ENCODE data around the gene ZBED3. TPM values are rescaled to one million over a fixed set of nuclear protein-coding genes. Genes with fewer than 3 reads are reported as not detected.

The ZBED3 gene
- total RNA-seq, 2 experiments from 2014 or later: 3.0 to 3.7 TPM

DNA sequence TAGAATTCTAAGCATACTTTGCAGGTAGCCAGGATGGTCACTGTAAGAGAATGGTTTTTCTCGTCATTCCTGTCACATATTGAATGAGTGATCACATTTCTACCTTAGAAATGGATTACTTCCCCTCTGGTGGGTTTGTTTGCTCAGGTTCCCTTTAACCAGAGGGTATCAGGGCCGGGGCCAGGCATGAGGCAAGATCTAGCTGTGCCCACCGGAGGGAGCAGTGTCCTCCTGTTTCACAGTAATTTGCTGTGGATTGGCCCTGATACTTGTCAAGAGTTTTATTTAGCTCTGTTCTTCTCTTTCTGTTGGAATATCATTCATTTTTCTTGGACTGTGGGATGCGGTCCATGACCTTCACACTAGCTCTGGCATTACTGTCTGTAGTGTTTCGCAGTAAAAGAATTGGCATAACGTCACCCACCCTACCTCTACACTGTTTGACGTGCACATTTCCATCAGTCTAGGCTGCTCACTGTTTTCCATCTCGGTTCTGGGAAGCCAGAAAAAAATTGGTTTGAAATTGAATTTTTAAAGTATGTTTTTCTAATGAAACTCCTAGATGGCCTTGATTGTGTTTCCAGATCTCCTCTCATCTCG is 42.4 kb upstream of the ZBED3 start:
- H3K4me3 ChIP-seq (ENCODE audit: low read length): no peak overlapping the region
- peak in 7 of 14 experiments; percentile 2 to 28 (median 13) for DNase-seq
- POLR2A ChIA-PET: no interaction called here
- Mint-ChIP-seq H3K27me3 (no peaks in the 10 kb centered on the region), H3K9me3 (no peaks in the 10 kb centered on the region), H3K36me3 (ENCODE audit: low read depth) (no peaks in the 10 kb centered on the region), H3K27ac (no peak overlapping the region), H3K4me1 (ENCODE audit: low read depth) (no peaks in the 10 kb centered on the region), H3K4me3 (no peak overlapping the region)
- no peaks in the 10 kb centered on the region for H3K36me3 ChIP-seq (ENCODE audit: insufficient read depth, low read length)
- CTCF ChIA-PET: interaction anchor here (0.7 kb wide), 1 partner anchor 308 kb away, joined by 3 read pairs; no protein-coding TSS in a partner anchor
- H3K27ac ChIP-seq (ENCODE audit: low read depth in 1 of 2, low read length in 2 of 2): no peak overlapping the region
- no peaks in the 10 kb centered on the region for H3K27me3 ChIP-seq (ENCODE audit: control insufficient read depth in 1 of 2, insufficient read depth in 2 of 2, low read length in 2 of 2)
- no peaks in the 10 kb centered on the region for H3K4me1 ChIP-seq (ENCODE audit: insufficient read depth, low read length)
- intact Hi-C loops (cut with DNase I, micrococcal nuclease): no loop called here
- no peaks in the 10 kb centered on the region for H3K9me3 ChIP-seq (ENCODE audit: control insufficient read depth in 1 of 2, insufficient read depth in 1 of 2, low read length in 2 of 2)
- TF ChIP-seq CTCF (IDR thresholded peaks at IDR 0.05): no peak
- no peak for ATAC-seq (ENCODE audit: poor library complexity)

GRCh38 chr5:77128411-77129061 is 41.5 kb upstream of the ZBED3 start:
- no peaks in the 10 kb centered on the region for H3K4me1 Mint-ChIP-seq (ENCODE audit: low read depth)
- Histone ChIP-seq H3K4me1 (ENCODE audit: insufficient read depth, low read length) (no peaks in the 10 kb centered on the region), H3K36me3 (ENCODE audit: insufficient read depth, low read length) (no peaks in the 10 kb centered on the region), H3K27me3 (ENCODE audit: control insufficient read depth in 1 of 2, insufficient read depth in 2 of 2, low read length in 2 of 2) (no peaks in the 10 kb centered on the region), H3K27ac (ENCODE audit: low read depth in 1 of 2, low read length in 2 of 2) (no peak overlapping the region), H3K4me3 (ENCODE audit: low read length) (no peak overlapping the region), H3K9me3 (ENCODE audit: control insufficient read depth in 1 of 2, insufficient read depth in 1 of 2, low read length in 2 of 2) (peaks cover 0 to under 1% of the 10 kb centered on the region in 2 experiments)
- no peaks in the 10 kb centered on the region for H3K27me3 Mint-ChIP-seq
- POLR2A ChIA-PET: no interaction called here
- no peak overlapping the region for H3K4me3 Mint-ChIP-seq
- H3K9me3 Mint-ChIP-seq: peaks cover 2% of the 10 kb centered on the region
- no peak overlapping the region for H3K27ac Mint-ChIP-seq
- CTCF ChIA-PET: no interaction called here
- no peaks in the 10 kb centered on the region for H3K36me3 Mint-ChIP-seq (ENCODE audit: low read depth)
- ATAC-seq (ENCODE audit: poor library complexity) (no peak), DNase-seq (no peak)
- intact Hi-C loops (cut with DNase I, micrococcal nuclease): no loop called here
- TF ChIP-seq CTCF (IDR thresholded peaks at IDR 0.05): no peak

GRCh38 chr5:77123057-77123456 is 36.0 kb upstream of the ZBED3 start:
- CTCF ChIA-PET: no interaction called here
- DNase-seq: no peak

More at GRCh38 chr5:77123057-77123456, 36.0 kb upstream of the ZBED3 start:
- Mint-ChIP-seq H3K27ac (no peak overlapping the region), H3K36me3 (ENCODE audit: low read depth) (no peaks in the 10 kb centered on the region), H3K4me1 (ENCODE audit: low read depth) (no peaks in the 10 kb centered on the region), H3K27me3 (no peaks in the 10 kb centered on the region), H3K4me3 (no peak overlapping the region), H3K9me3 (peaks cover 2% of the 10 kb centered on the region)
- intact Hi-C loops (cut with DNase I, micrococcal nuclease): no loop called here
- POLR2A ChIA-PET: no interaction called here
- H3K27me3 ChIP-seq (ENCODE audit: control insufficient read depth in 1 of 2, insufficient read depth in 2 of 2, low read length in 2 of 2): no peaks in the 10 kb centered on the region
- H3K4me1 ChIP-seq (ENCODE audit: insufficient read depth, low read length): no peaks in the 10 kb centered on the region
- no peak overlapping the region for H3K27ac ChIP-seq (ENCODE audit: low read depth in 1 of 2, low read length in 2 of 2)
- H3K4me3 ChIP-seq (ENCODE audit: low read length): no peak overlapping the region
- H3K36me3 ChIP-seq (ENCODE audit: insufficient read depth, low read length): no peaks in the 10 kb centered on the region
- ATAC-seq (ENCODE audit: poor library complexity): no peak
- peaks cover 0 to 3% of the 10 kb centered on the region in 2 experiments for H3K9me3 ChIP-seq (ENCODE audit: control insufficient read depth in 1 of 2, insufficient read depth in 1 of 2, low read length in 2 of 2)
- TF ChIP-seq CTCF (IDR thresholded peaks at IDR 0.05): no peak
